GM12878 (cell line): ENCODE measurements around the gene RCN1. TPM values are rescaled to one million over a fixed set of nuclear protein-coding genes. Genes with fewer than 3 reads are reported as not detected.
A peak's percentile ranks its signal among the peaks of the same experiment; 100 is the strongest.
"Not testable (repeated sequence)": the region's sequence is repeated elsewhere in the genome, so short reads cannot be mapped to it uniquely, and the experiment has no call there.

Experiments
- ATAC-seq: fragments of 200-7000 bp; cut with Tn5 transposase; 3 replicates; pipeline ENCODE4 v1.9.1; 2020; ENCODE audit warnings: mild to moderate bottlenecking, moderate library complexity
- BruUV-seq: library from RNA; stranded (reverse); fragments of 400-500 nt; replicated peaks from 2 replicates; lab custom pipeline; 2021; lab: Mats Ljungman, UMichigan
- CTCF ChIA-PET: fragments of 300-600 bp; sonication (Branson Sonifier 250); formaldehyde crosslinking; extraction: SDS; loops from one replicate; lab custom pipeline; 2021; ENCODE audit warnings: inconsistent platforms; lab: Yijun Ruan, JAX
- POLR2A ChIA-PET: fragments of 350-600 bp; formaldehyde crosslinking; extraction: SDS; loops from one replicate; lab custom pipeline; 2021; ENCODE audit warnings: inconsistent platforms; lab: Charles Lee
- RAD21 ChIA-PET: fragments of 300-600 bp; sonication (Branson Sonifier 250); formaldehyde crosslinking; loops from one replicate; lab custom pipeline; 2023; ENCODE audit warnings: antibody characterized with exemption; ENCODE audit not compliant: unreplicated experiment; lab: Charles Lee
- SMC1A ChIA-PET: fragments of 300-600 bp; sonication (Branson Sonifier 250); formaldehyde crosslinking; loops from one replicate; lab custom pipeline; 2023; ENCODE audit not compliant: unreplicated experiment, uncharacterized antibody; lab: Charles Lee
- DNase-seq: peaks from one replicate; pipeline ENCODE4 v3.0.0-alpha.2; 2011; ENCODE audit warnings: low read depth, low spot score
- FAIRE-seq: peaks from 3 replicates; lab custom pipeline; 2011; peaks lifted over from hg19 to GRCh38; lab: Jason Lieb, UNC
- H2AFZ ChIP-seq: 2 replicates; pipeline ENCODE4 v1.6.0; 2011; ENCODE audit warnings: low read depth, low read length, control low read depth; ENCODE audit not compliant: control insufficient read depth
- H3K27ac ChIP-seq: 2 replicates; pipeline ENCODE4 v1.5.1; 2011; ENCODE audit warnings: control low read depth; ENCODE audit not compliant: control insufficient read depth, insufficient read depth
- H3K27me3 ChIP-seq, 2 experiments: replicated peaks in 1 of 2; 2 replicates each; pipeline versions ENCODE4 v1.6.0 to v1.6.1; 2011; ENCODE audit warnings: low read length in 1 of 2; ENCODE audit not compliant: control insufficient read depth in 2 of 2, insufficient read depth in 2 of 2
- H3K36me3 ChIP-seq, 2 experiments: 2 replicates each; pipeline ENCODE4 v1.5.1; 2011; ENCODE audit warnings: low read length in 1 of 2; ENCODE audit not compliant: control insufficient read depth in 2 of 2, insufficient read depth in 2 of 2
- H3K4me1 ChIP-seq: 2 replicates; pipeline ENCODE4 v1.6.1; 2011; ENCODE audit warnings: mild to moderate bottlenecking, low read length, moderate library complexity, mixed read lengths; ENCODE audit not compliant: control insufficient read depth, insufficient read depth
- H3K4me2 ChIP-seq: 2 replicates; pipeline ENCODE4 v1.6.0; 2011; ENCODE audit warnings: control low read depth; ENCODE audit not compliant: control insufficient read depth, insufficient read depth
- H3K4me3 ChIP-seq: fragments of 200-600 bp; sonication (generic); 2 replicates; pipeline ENCODE4 v1.5.1; 2016
- H3K79me2 ChIP-seq: 2 replicates; pipeline ENCODE4 v1.6.0; 2011; ENCODE audit warnings: low read length; ENCODE audit not compliant: control insufficient read depth, insufficient read depth
- H3K9ac ChIP-seq: 2 replicates; pipeline ENCODE4 v1.8.0; 2011; ENCODE audit warnings: low read length, control low read depth, mixed read lengths; ENCODE audit not compliant: control insufficient read depth, insufficient read depth
- H3K9me3 ChIP-seq: replicated peaks from 3 replicates; pipeline ENCODE4 v1.5.1; 2011; ENCODE audit warnings: mild to moderate bottlenecking, low read length; ENCODE audit not compliant: control insufficient read depth, insufficient read depth
- H4K20me1 ChIP-seq: 2 replicates; pipeline ENCODE4 v1.6.0; 2011; ENCODE audit not compliant: control insufficient read depth, insufficient read depth
- KAT2A ChIP-seq: conservative IDR thresholded peaks from 2 replicates; pipeline ENCODE4 v1.6.1; 2011; ENCODE audit warnings: low read depth, low read length; ENCODE audit not compliant: control insufficient read depth
- SPI1 ChIP-seq: IDR thresholded peaks from 2 replicates; pipeline ENCODE4 v1.6.1; 2011; ENCODE audit warnings: low read depth, mild to moderate bottlenecking, low read length, moderate library complexity, borderline replicate concordance; ENCODE audit not compliant: insufficient read depth
- SREBF2 ChIP-seq: IDR thresholded peaks from 2 replicates; pipeline ENCODE4 v1.6.1; 2012; ENCODE audit warnings: mild to moderate bottlenecking, low read length
- WGBS: methylation state at CpG from one replicate; pipeline ENCODE4 v1.1.6; 2016; ENCODE audit warnings: low lambda C conversion rate; ENCODE audit not compliant: insufficient replicate concordance, insufficient coverage; ENCODE audit errors: missing lambda C conversion rate; 5-methylcytosine and 5-hydroxymethylcytosine counted together
- in situ Hi-C: fragments of 300-500 bp; cut with MboI; formaldehyde crosslinking; loops from 9 replicates; pipeline ENCODE4 v1.14.3; 2018; ENCODE audit warnings: mixed read lengths
- intact Hi-C: fragments of 100-400 bp; cut with micrococcal nuclease; formaldehyde crosslinking; loops from one replicate; pipeline ENCODE4 v1.14.2; 2022; ENCODE audit not compliant: unreplicated experiment
- polyA plus RNA-seq, 11 experiments: library from polyadenylated mRNA; depleted of rRNA in 4 of 11; unstranded in 6 of 11; stranded (reverse) in 5 of 11; fragments of >200 nt; fragmentation: Nextera tagmentation in 4 of 11; fragmentation: Illumina TruSeq in 1 of 11; extraction: Ambion mirVana in 4 of 11; extraction: Trizol in 1 of 11; gene quantifications; 1 replicate in 1 of 11; 2 replicates in 10 of 11; pipeline versions ENCODE4 v1.2.1 to v1.2.3, GENCODE V29; 2011 to 2016; ENCODE audit warnings: inconsistent platforms in 2 of 11, missing spikeins in 2 of 11, low read depth in 1 of 11
- total RNA-seq, 4 experiments: library from RNA; depleted of rRNA in 3 of 4; stranded (reverse); fragments of >200 nt in 3 of 4; fragmentation: Illumina TruSeq in 1 of 4; extraction: Trizol in 1 of 4; gene quantifications; 2 replicates each; pipeline versions ENCODE4 v1.2.1 to v1.2.3, GENCODE V29; 2013 to 2021

The RCN1 gene
- total and polyA plus RNA-seq, 10 of the 15 experiments (the other 5 are each of a cell fraction or from before 2014, with no cell fraction given), result 17.6 to 76.7 (median 56.4) TPM

DNA sequence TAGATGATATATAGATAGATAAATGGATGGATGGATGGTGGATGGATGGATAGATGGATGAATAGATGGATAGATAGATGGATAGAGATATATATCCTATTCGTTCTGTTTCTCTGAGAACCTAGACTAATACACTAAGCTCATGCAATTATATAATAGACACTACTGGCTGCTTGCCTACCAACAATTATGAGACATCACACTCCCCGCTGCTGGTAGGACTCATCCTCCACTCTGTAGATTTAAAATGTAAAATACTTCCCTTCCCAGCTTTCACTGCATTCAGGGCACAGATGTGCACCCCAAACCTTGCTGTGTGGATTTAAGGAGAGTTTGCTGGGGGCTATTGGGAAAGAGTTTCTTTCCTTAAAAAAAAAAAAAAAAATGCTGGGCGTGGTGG lies 28.3 kb upstream of the RCN1 start (continued):
- no peak for TF ChIP-seq KAT2A
- TF ChIP-seq, all 136 proteins: peak for 0

DNA sequence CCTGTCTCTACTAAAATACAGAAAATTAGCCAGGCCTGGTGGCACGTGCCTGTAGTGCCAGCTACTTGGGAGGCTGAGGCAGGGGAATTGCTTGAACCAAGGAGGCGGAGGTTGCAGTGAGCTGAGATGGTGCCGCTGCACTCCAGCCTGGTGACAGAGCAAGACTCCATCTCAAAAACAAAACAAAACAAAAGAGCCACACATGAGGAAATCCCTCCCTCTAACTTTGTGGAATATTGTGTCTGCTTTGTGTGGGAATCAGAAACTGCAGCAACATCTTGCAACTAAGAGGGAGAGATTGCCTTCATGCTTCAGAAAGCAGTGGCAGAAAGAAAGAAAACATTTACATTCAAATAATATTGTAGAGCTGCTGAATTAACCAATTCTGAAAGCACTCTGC lies 27.8 kb upstream of the RCN1 start:
- H3K4me3 ChIP-seq, ATAC-seq, H3K27me3 ChIP-seq, BruUV-seq, H4K20me1 ChIP-seq, H3K27ac ChIP-seq, intact Hi-C loops, POLR2A ChIA-PET, in situ Hi-C loops, H3K4me2 ChIP-seq, RAD21 ChIA-PET, H3K79me2 ChIP-seq, H3K4me1 ChIP-seq, H3K9me3 ChIP-seq, H2AFZ ChIP-seq, H3K36me3 ChIP-seq, FAIRE-seq, DNase-seq, H3K9ac ChIP-seq: not testable (repeated sequence)
- SMC1A ChIA-PET, result interaction anchor here (1.3 kb wide), 1 partner anchor 89 kb away, joined by 3 read pairs; no protein-coding TSS in a partner anchor
- CTCF ChIA-PET, result interaction anchor here (1.3 to 3.4 kb wide), 2 partner anchors 10 to 11 kb away, joined by 5 to 15 read pairs; no protein-coding TSS in a partner anchor
- WGBS, result 63% methylated on average over 3 of the region's 3 CpGs

DNA sequence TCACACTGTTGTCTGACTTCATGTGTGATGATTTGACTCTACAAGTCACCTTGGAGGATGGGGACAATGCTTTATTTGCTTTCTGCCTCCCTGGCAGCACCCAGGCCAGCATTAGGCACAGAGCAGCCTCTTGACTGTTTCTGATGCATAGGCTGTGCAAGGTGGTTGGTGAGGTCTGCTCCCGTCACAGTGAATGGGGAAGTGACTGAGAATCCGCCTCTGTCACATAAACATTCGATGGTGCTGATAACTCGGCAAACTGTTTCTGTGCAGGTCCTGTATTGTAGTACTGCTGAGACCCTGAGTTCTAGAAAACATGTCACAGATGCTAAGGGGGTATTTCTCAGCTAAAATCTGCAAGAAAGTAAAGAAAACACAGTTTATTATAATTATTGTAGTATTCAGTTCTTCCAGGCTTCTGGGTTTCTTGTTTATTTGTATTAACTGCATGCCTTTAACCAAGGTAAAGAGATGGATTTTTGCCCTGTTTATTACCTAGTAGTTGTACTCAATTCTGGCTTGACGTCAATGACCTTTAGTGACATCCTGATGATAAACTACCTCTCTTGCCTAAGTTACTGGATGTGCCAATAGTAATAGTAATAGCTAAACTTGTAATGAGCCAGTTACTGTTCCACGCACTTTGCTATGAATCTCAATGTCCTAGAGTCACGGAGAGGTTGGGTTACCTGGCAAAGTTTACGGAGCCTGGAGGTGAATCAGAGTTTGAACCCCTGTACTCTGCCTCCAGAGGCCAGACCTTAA lies 24.8 kb upstream of the RCN1 start:
- in situ Hi-C loops, result no loop called here
- 69% methylated on average over 8 of the region's 8 CpGs for WGBS
- intact Hi-C loops, result no loop called here
- H3K4me1 ChIP-seq, result peaks cover 5% of the 10 kb centered on the region
- POLR2A ChIA-PET, result no interaction called here
- no peaks in the 10 kb centered on the region for H3K9me3 ChIP-seq
- DNase-seq, result no peak
- no peaks in the 10 kb centered on the region for H3K79me2 ChIP-seq
- ATAC-seq, result peak; percentile 43
- H3K27ac ChIP-seq, result no peak overlapping the region
- CTCF ChIA-PET, result interaction anchor here (0.7 kb wide), 1 partner anchor 15 kb away, joined by 3 read pairs; no protein-coding TSS in a partner anchor
- H3K27me3 ChIP-seq, result no peaks in the 10 kb centered on the region
- no peak overlapping the region for H3K4me3 ChIP-seq
- RAD21 ChIA-PET, result interaction anchor here (2.4 kb wide), 1 partner anchor 88 kb away, joined by 6 read pairs; no protein-coding TSS in a partner anchor
- SMC1A ChIA-PET, result interaction anchor here (0.8 to 1.5 kb wide), 4 partner anchors 12 to 35 kb away, joined by 3 to 4 read pairs (median 3); no protein-coding TSS in a partner anchor
- TF ChIP-seq SREBF2, result no peak
- peak; percentile 39; the same call in 1 of the 2 replicates for TF ChIP-seq SPI1
- no peak overlapping the region for H3K4me2 ChIP-seq
- H3K9ac ChIP-seq, result no peak overlapping the region
- no TSS peak for BruUV-seq
- H3K36me3 ChIP-seq, result no peaks in the 10 kb centered on the region
- no peaks in the 10 kb centered on the region for H4K20me1 ChIP-seq
- no peak for FAIRE-seq
- no peak overlapping the region for H2AFZ ChIP-seq
